NT2/D1 (cell line): ENCODE measurements around the gene REC114.

Source experiments
- SUZ12 ChIP-seq: IDR thresholded peaks from 2 replicates; pipeline ENCODE4 v1.6.1; 2011; ENCODE audit not compliant: insufficient read length, insufficient read depth; ENCODE audit errors: extremely low read depth
- ZNF274 ChIP-seq: IDR thresholded peaks from 2 replicates; pipeline ENCODE4 v1.6.1; 2011; ENCODE audit warnings: mild to moderate bottlenecking, low read depth, low read length

- TF ChIP-seq SUZ12 (no peak), ZNF274 (no peak)
Measured at GRCh38 chr15:73485372-73485771, 42.4 kb downstream of the REC114 start.
